Adrenal gland (tissue), 12 donors: ENCODE results near the gene BTBD16. TPM values are rescaled to one million over a fixed set of nuclear protein-coding genes. Genes with fewer than 3 reads are reported as not detected.

ENCODE experiments used
- DNase-seq, 7 donors: peaks; one replicate each; pipeline ENCODE4 v3.0.0-alpha.2; 2019 to 2020
- H3K27ac ChIP-seq, 5 donors: fragments of 200-600 bp; sonication (generic) in 4 of 5; 1 replicate in 3 of 5; 2 replicates in 2 of 5; pipeline versions ENCODE4 v1.5.1 to v1.8.0; 2016 to 2020; ENCODE audit warnings: mild to moderate bottlenecking in 1 of 5
- H3K27me3 ChIP-seq: fragments of 200-600 bp; 2 replicates; pipeline ENCODE4 v1.8.0; 2021
- H3K36me3 ChIP-seq, 2 donors: fragments of 200-600 bp; replicated peaks in 1 of 2; 1 replicate in 1 of 2; 2 replicates in 1 of 2; pipeline versions ENCODE4 v1.5.1 to v1.8.0; 2018 to 2022
- H3K4me1 ChIP-seq, 2 donors: fragments of 200-600 bp; replicated peaks in 1 of 2; 1 replicate in 1 of 2; 2 replicates in 1 of 2; pipeline versions ENCODE4 v1.5.1 to v1.8.0; 2018 to 2021
- H3K4me3 ChIP-seq, 4 donors: fragments of 200-600 bp; sonication (generic) in 3 of 4; one replicate each; pipeline ENCODE4 v1.5.1; 2016 to 2018
- H3K9me3 ChIP-seq, 3 donors: fragments of 200-600 bp; sonication (generic) in 1 of 3; replicated peaks in 1 of 3; 1 replicate in 2 of 3; 2 replicates in 1 of 3; pipeline versions ENCODE4 v1.5.1 to v1.8.0; 2016 to 2021
- CTCF ChIP-seq, 6 experiments: fragments of 450-650 bp in 4 of 6; fragments of 200-600 bp in 2 of 6; sonication (generic) in 1 of 6; IDR thresholded peaks; 1 replicate in 5 of 6; 2 replicates in 1 of 6; pipeline versions ENCODE4 v1.5.1 to v1.8.0; 2016 to 2021; ENCODE audit warnings: antibody characterized with exemption in 6 of 6, mild to moderate bottlenecking in 2 of 6, moderate library complexity in 1 of 6
- POLR2A ChIP-seq, 2 donors: fragments of 450-650 bp; IDR thresholded peaks; one replicate each; pipeline ENCODE4 v1.6.1; 2017; ENCODE audit warnings: antibody characterized with exemption in 2 of 2, mild to moderate bottlenecking in 2 of 2, moderate library complexity in 1 of 2
- WGBS, 4 donors: extraction: QIAGEN DNeasy Blood & Tissue Kit in 2 of 4; methylation state at CpG; one replicate each; pipeline versions ENCODE4 v1.1.5 to v1.1.7; 2013 to 2017; 5-methylcytosine and 5-hydroxymethylcytosine counted together
- intact Hi-C, 2 donors: fragments of 100-400 bp; cut with DNase I; formaldehyde crosslinking; loops; one replicate each; pipeline versions ENCODE4 v1.14.1 to v1.15.0; 2022 to 2023
- polyA plus RNA-seq, 3 donors: library from polyadenylated mRNA; stranded (reverse); fragments of 200-250 nt in 2 of 3; fragments of 350-450 nt in 1 of 3; fragmentation: Illumina TruSeq in 1 of 3; extraction: RNeasy Lipid Tissue Mini Kit (QIAGEN cat#74804) in 1 of 3; gene quantifications; one replicate each; pipeline ENCODE4 v1.2.3, GENCODE V29; 2013 to 2014
- total RNA-seq, 9 donors: library from RNA; depleted of rRNA in 4 of 9; stranded (reverse); fragments of >200 nt in 4 of 9; fragments of 120-200 nt in 1 of 9; fragmentation: NEBNext Ultra II Directional in 1 of 9; extraction: Animal tissue kit (Norgen Biotek cat#: 25700) in 1 of 9; gene quantifications; one replicate each; pipeline versions ENCODE4 v1.1.0 to v1.2.4, GENCODE V29; 2013 to 2023
- donor health status: healthy with polysubstance abuse.
- donor health status: Bipolar disorder and iron deficiency.
- donor health status: DM: yes; HTN: yes; CAD: no.
- donor health status: DM: no; HTN: no; CAD: no.
- donor health status: DM: no; HTN: no; CAD: no.
- donor health status: DM: yes; HTN: yes; CAD: no.

Gene BTBD16
- total and polyA plus RNA-seq, 12 donors = 0.11 to 0.48 (median 0.24) TPM; not detected in 5

GRCh38 chr10:122282909-122283308 lies 11.8 kb downstream of the BTBD16 start:
- intact Hi-C loops = no loop called here

GRCh38 chr10:122285506-122286444 lies 14.7 kb downstream of the BTBD16 start:
- intact Hi-C loops = no loop called here
- WGBS, 4 donors = 76 to 86% (median 80%) methylated on average over 15 to 17 of the region's 17 CpGs
- Histone ChIP-seq H3K27me3 (no peaks in the 10 kb centered on the region), H3K36me3 (no peaks in the 10 kb centered on the region), H3K27ac (no peak overlapping the region), H3K4me1 (no peaks in the 10 kb centered on the region), H3K9me3 (no peaks in the 10 kb centered on the region), H3K4me3 (no peak overlapping the region)
- DNase-seq = peak in 1 of 7 donors; percentile 29
- TF ChIP-seq POLR2A (IDR thresholded peaks at IDR 0.05) (no peak), CTCF (IDR thresholded peaks at IDR 0.05) (no peak)

More at GRCh38 chr10:122282909-122283308, 11.8 kb downstream of the BTBD16 start:
- Histone ChIP-seq H3K36me3 (no peaks in the 10 kb centered on the region), H3K27ac (no peak overlapping the region), H3K4me3 (no peak overlapping the region), H3K27me3 (no peaks in the 10 kb centered on the region), H3K9me3 (no peaks in the 10 kb centered on the region), H3K4me1 (no peaks in the 10 kb centered on the region)
- TF ChIP-seq POLR2A (IDR thresholded peaks at IDR 0.05) (no peak), CTCF (IDR thresholded peaks at IDR 0.05) (no peak)
- no peak for DNase-seq
- WGBS, 4 donors = 69 to 76% (median 71%) methylated on average over 7 of the region's 7 CpGs

- Histone ChIP-seq H3K27ac (no peak overlapping the region), H3K4me1 (no peaks in the 10 kb centered on the region), H3K36me3 (no peaks in the 10 kb centered on the region), H3K4me3 (no peak overlapping the region), H3K27me3 (no peaks in the 10 kb centered on the region), H3K9me3 (no peaks in the 10 kb centered on the region)
- 58 to 75% (median 70%) methylated on average over 7 of the region's 7 CpGs for WGBS, 4 donors
- TF ChIP-seq POLR2A (IDR thresholded peaks at IDR 0.05) (no peak), CTCF (IDR thresholded peaks at IDR 0.05) (no peak)
- intact Hi-C loops = no loop called here
- DNase-seq = peak in 1 of 7 donors; percentile 47
Measured at GRCh38 chr10:122286867-122287266, 15.8 kb downstream of the BTBD16 start.

GRCh38 chr10:122287570-122287969 lies 16.5 kb downstream of the BTBD16 start:
- H3K27ac ChIP-seq = no peak overlapping the region
- H3K4me3 ChIP-seq = no peak overlapping the region
- H3K27me3 ChIP-seq = no peaks in the 10 kb centered on the region
- peak in 1 of 7 donors; percentile 15 for DNase-seq
- no peaks in the 10 kb centered on the region for H3K4me1 ChIP-seq
- H3K36me3 ChIP-seq = no peaks in the 10 kb centered on the region
- 63 to 68% (median 65%) methylated on average over 5 of the region's 5 CpGs for WGBS, 4 donors
- intact Hi-C loops = no loop called here
- no peak for TF ChIP-seq CTCF (IDR thresholded peaks at IDR 0.05)
- no peak for TF ChIP-seq POLR2A (IDR thresholded peaks at IDR 0.05)
- H3K9me3 ChIP-seq = no peaks in the 10 kb centered on the region
